SJSA1 (cell line): ENCODE results near the gene MTFR1L. TPM values are rescaled to one million over a fixed set of nuclear protein-coding genes. Genes with fewer than 3 reads are reported as not detected.

Experiments used
- DNase-seq, 2 experiments: peaks; one replicate each; pipeline ENCODE4 v3.0.0-alpha.2; 2015 to 2020; ENCODE audit warnings: low spot score in 2 of 2, low read depth in 1 of 2
- H3K27ac ChIP-seq: fragments of 250-450 bp; sonication (Bioruptor Pico); 2 replicates; pipeline ENCODE4 v1.5.1; 2020; ENCODE audit warnings: mild to moderate bottlenecking, moderate library complexity
- H3K27me3 ChIP-seq: fragments of 250-450 bp; sonication (Bioruptor Pico); replicated peaks from 2 replicates; pipeline ENCODE4 v1.5.1; 2020; ENCODE audit warnings: mild to moderate bottlenecking, moderate library complexity
- H3K36me3 ChIP-seq: fragments of 250-450 bp; sonication (Bioruptor Pico); 2 replicates; pipeline ENCODE4 v1.5.1; 2020; ENCODE audit warnings: mild to moderate bottlenecking
- H3K4me1 ChIP-seq: fragments of 250-450 bp; sonication (Bioruptor Pico); replicated peaks from 2 replicates; pipeline ENCODE4 v1.6.1; 2021; ENCODE audit warnings: mild to moderate bottlenecking
- H3K4me3 ChIP-seq: fragments of 250-450 bp; sonication (Bioruptor Pico); 2 replicates; pipeline ENCODE4 v1.5.1; 2020; ENCODE audit warnings: mild to moderate bottlenecking
- H3K9me3 ChIP-seq: fragments of 250-450 bp; sonication (Bioruptor Pico); replicated peaks from 2 replicates; pipeline ENCODE4 v1.5.1; 2020; ENCODE audit warnings: mild to moderate bottlenecking
- total RNA-seq: library from RNA; depleted of rRNA; stranded (reverse); fragments of >200 nt; shearing (Covaris generic); gene quantifications from 2 replicates; pipeline ENCODE4 v1.2.3, GENCODE V29; 2014

MTFR1L gene
- total RNA-seq, 1 experiment from 2014 or later = 51.6 TPM

- Histone ChIP-seq H3K9me3 (no peaks in the 10 kb centered on the region), H3K27ac (no peak overlapping the region), H3K27me3 (no peaks in the 10 kb centered on the region), H3K36me3 (no peaks in the 10 kb centered on the region; the same call in 1 of the 2 replicates), H3K4me3 (no peak overlapping the region), H3K4me1 (peaks cover 10% of the 10 kb centered on the region)
- no peak for DNase-seq
Observed at GRCh38 chr1:25861316-25862286, 41.8 kb downstream of the MTFR1L start.

GRCh38 chr1:25862785-25863485 lies 43.2 kb downstream of the MTFR1L start:
- Histone ChIP-seq H3K27ac (no peak overlapping the region), H3K9me3 (no peaks in the 10 kb centered on the region), H3K4me1 (peaks cover 10% of the 10 kb centered on the region), H3K4me3 (no peak overlapping the region), H3K27me3 (no peaks in the 10 kb centered on the region), H3K36me3 (no peaks in the 10 kb centered on the region; the same call in 1 of the 2 replicates)
- DNase-seq = no peak

GRCh38 chr1:25863486-25864262 lies 43.9 kb downstream of the MTFR1L start:
- no peak for DNase-seq
- no peaks in the 10 kb centered on the region for H3K27me3 ChIP-seq
- H3K4me1 ChIP-seq = peaks cover 5% of the 10 kb centered on the region
- no peaks in the 10 kb centered on the region; the same call in 1 of the 2 replicates for H3K36me3 ChIP-seq
- H3K4me3 ChIP-seq = no peak overlapping the region
- H3K9me3 ChIP-seq = no peaks in the 10 kb centered on the region
- no peak overlapping the region for H3K27ac ChIP-seq

GRCh38 chr1:25864434-25864833 lies 44.7 kb downstream of the MTFR1L start:
- no peak overlapping the region for H3K27ac ChIP-seq
- H3K27me3 ChIP-seq = no peaks in the 10 kb centered on the region
- DNase-seq = no peak
- H3K9me3 ChIP-seq = no peaks in the 10 kb centered on the region
- H3K36me3 ChIP-seq = no peaks in the 10 kb centered on the region; the same call in 1 of the 2 replicates
- H3K4me3 ChIP-seq = no peak overlapping the region
- H3K4me1 ChIP-seq = peaks cover 5% of the 10 kb centered on the region

GRCh38 chr1:25866288-25866687 lies 46.5 kb downstream of the MTFR1L start:
- no peak overlapping the region for H3K4me3 ChIP-seq
- no peaks in the 10 kb centered on the region for H3K4me1 ChIP-seq
- H3K27me3 ChIP-seq = no peaks in the 10 kb centered on the region
- H3K27ac ChIP-seq = no peak overlapping the region
- H3K9me3 ChIP-seq = no peaks in the 10 kb centered on the region
- no peaks in the 10 kb centered on the region; the same call in 1 of the 2 replicates for H3K36me3 ChIP-seq
- no peak for DNase-seq

- no peaks in the 10 kb centered on the region for H3K27me3 ChIP-seq
- H3K36me3 ChIP-seq = no peaks in the 10 kb centered on the region; the same call in 1 of the 2 replicates
- H3K27ac ChIP-seq = no peak overlapping the region
- no peaks in the 10 kb centered on the region for H3K9me3 ChIP-seq
- H3K4me1 ChIP-seq = no peaks in the 10 kb centered on the region
- no peak overlapping the region for H3K4me3 ChIP-seq
- no peak for DNase-seq
Observed at GRCh38 chr1:25867210-25867991, 47.6 kb downstream of the MTFR1L start.

- Histone ChIP-seq H3K9me3 (no peaks in the 10 kb centered on the region), H3K36me3 (no peaks in the 10 kb centered on the region), H3K27me3 (no peaks in the 10 kb centered on the region), H3K27ac (no peak overlapping the region), H3K4me1 (peaks cover 7% of the 10 kb centered on the region), H3K4me3 (no peak overlapping the region)
- DNase-seq = no peak
Observed at GRCh38 chr1:25869909-25870606, 50.3 kb downstream of the MTFR1L start.

GRCh38 chr1:25870614-25871013 lies 50.9 kb downstream of the MTFR1L start:
- no peaks in the 10 kb centered on the region for H3K36me3 ChIP-seq
- DNase-seq = no peak
- H3K4me3 ChIP-seq = no peak overlapping the region
- H3K4me1 ChIP-seq = peaks cover 13% of the 10 kb centered on the region
- no peaks in the 10 kb centered on the region; the same call in 1 of the 2 replicates for H3K9me3 ChIP-seq
- H3K27ac ChIP-seq = no peak overlapping the region
- H3K27me3 ChIP-seq = no peaks in the 10 kb centered on the region

- Histone ChIP-seq H3K27me3 (no peaks in the 10 kb centered on the region), H3K27ac (no peak overlapping the region), H3K36me3 (no peaks in the 10 kb centered on the region), H3K4me3 (no peak overlapping the region), H3K4me1 (peaks cover 17% of the 10 kb centered on the region), H3K9me3 (no peaks in the 10 kb centered on the region; the same call in 1 of the 2 replicates)
- DNase-seq = no peak
Observed at GRCh38 chr1:25871086-25871703, 51.4 kb downstream of the MTFR1L start.

- H3K9me3 ChIP-seq = no peaks in the 10 kb centered on the region; the same call in 1 of the 2 replicates
- H3K27ac ChIP-seq = no peak overlapping the region
- H3K27me3 ChIP-seq = 0 out of 2 replicates have a peak, but pooled peaks cover 2% of the 10 kb centered on the region
- H3K4me1 ChIP-seq = peaks cover 17% of the 10 kb centered on the region
- no peak for DNase-seq
- H3K4me3 ChIP-seq = no peak overlapping the region
- H3K36me3 ChIP-seq = no peaks in the 10 kb centered on the region
Observed at GRCh38 chr1:25871704-25872494, 52.1 kb downstream of the MTFR1L start.

GRCh38 chr1:25872713-25873112 lies 53.0 kb downstream of the MTFR1L start:
- Histone ChIP-seq H3K27ac (no peak overlapping the region), H3K36me3 (no peaks in the 10 kb centered on the region), H3K27me3 (0 out of 2 replicates have a peak, but pooled peaks cover 2% of the 10 kb centered on the region), H3K9me3 (no peaks in the 10 kb centered on the region; the same call in 1 of the 2 replicates), H3K4me1 (peaks cover 17% of the 10 kb centered on the region), H3K4me3 (no peak overlapping the region)
- DNase-seq = no peak
